Gastroesophageal sphincter (tissue), 3 donors: ENCODE measurements around the gene TGM3.

Source experiments
- POLR2A ChIP-seq, 2 donors: fragments of 450-650 bp; IDR thresholded peaks; one replicate each; pipeline ENCODE4 v1.6.1; 2017; ENCODE audit warnings: antibody characterized with exemption in 2 of 2, mild to moderate bottlenecking in 2 of 2, moderate library complexity in 1 of 2
- TF ChIP-seq, protein P1 (sequence below), 4 experiments: fragments of 200-600 bp in 2 of 4; fragments of 450-650 bp in 2 of 4; sonication (generic) in 1 of 4; IDR thresholded peaks; one replicate each; pipeline ENCODE4 v1.5.1; 2017 to 2019; ENCODE audit warnings: antibody characterized with exemption in 4 of 4, mild to moderate bottlenecking in 2 of 4, moderate library complexity in 2 of 4

DNA sequence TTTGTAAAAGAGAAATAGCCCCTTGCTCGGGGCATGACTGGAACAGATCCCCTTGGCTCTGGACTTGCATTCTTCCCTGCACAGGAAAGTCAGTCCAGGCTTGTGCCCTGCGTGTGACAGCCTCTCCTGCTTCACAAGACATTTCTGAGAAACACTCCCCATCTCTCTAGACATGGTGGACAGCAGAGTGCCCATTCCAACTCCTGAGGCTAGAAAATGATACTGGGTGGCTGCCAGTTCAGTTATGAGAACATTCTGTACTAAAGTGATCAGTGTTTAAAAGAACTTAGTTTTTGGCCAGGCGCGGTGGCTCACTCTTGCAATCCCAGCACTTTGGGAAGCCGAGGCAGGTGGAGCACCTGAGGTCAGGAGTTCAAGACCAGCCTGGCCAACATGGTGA, 41.3 kb downstream of the TGM3 start:
- no peak for TF ChIP-seq POLR2A (IDR thresholded peaks at IDR 0.05)
- TF ChIP-seq, protein P1, sequence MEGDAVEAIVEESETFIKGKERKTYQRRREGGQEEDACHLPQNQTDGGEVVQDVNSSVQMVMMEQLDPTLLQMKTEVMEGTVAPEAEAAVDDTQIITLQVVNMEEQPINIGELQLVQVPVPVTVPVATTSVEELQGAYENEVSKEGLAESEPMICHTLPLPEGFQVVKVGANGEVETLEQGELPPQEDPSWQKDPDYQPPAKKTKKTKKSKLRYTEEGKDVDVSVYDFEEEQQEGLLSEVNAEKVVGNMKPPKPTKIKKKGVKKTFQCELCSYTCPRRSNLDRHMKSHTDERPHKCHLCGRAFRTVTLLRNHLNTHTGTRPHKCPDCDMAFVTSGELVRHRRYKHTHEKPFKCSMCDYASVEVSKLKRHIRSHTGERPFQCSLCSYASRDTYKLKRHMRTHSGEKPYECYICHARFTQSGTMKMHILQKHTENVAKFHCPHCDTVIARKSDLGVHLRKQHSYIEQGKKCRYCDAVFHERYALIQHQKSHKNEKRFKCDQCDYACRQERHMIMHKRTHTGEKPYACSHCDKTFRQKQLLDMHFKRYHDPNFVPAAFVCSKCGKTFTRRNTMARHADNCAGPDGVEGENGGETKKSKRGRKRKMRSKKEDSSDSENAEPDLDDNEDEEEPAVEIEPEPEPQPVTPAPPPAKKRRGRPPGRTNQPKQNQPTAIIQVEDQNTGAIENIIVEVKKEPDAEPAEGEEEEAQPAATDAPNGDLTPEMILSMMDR (IDR thresholded peaks at IDR 0.05): no peak
